GM12874 (cell line): ENCODE results near the gene KRTAP19-1.
A peak's percentile ranks its signal among the peaks of the same experiment; 100 is the strongest.

Experiments
- TF ChIP-seq, protein P1 (sequence below): IDR thresholded peaks from 2 replicates; pipeline ENCODE4 v1.5.1; 2011; ENCODE audit warnings: low read depth, mild to moderate bottlenecking, control low read depth, low read length, moderate library complexity; ENCODE audit not compliant: insufficient read depth

The KRTAP19-1 gene

DNA sequence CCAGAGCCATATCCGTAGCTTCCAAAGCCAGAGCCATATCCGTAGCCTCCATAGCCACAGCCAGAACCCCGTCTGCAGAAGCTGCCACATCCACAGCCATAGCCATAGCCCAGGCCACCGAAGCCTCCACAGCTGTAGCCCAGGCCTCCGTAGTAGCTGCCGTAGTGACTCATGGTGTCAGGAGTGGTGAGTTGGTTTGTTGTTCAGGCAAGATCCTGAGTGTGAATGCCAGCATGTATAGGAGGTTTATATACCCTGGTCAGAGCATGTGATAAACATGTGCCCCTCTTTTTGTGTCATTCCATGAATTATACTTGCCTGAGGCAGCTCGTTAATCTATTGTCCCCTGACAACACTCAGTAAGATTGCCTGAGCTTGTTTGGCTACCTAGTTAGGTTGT, at the start of gene KRTAP19-1:
Gene KRTAP19-1 (minus strand): TSS at position 223 of the 400 bp plus-strand sequence. CDS start 50 bp downstream, at position 173.
- TF ChIP-seq, protein P1, sequence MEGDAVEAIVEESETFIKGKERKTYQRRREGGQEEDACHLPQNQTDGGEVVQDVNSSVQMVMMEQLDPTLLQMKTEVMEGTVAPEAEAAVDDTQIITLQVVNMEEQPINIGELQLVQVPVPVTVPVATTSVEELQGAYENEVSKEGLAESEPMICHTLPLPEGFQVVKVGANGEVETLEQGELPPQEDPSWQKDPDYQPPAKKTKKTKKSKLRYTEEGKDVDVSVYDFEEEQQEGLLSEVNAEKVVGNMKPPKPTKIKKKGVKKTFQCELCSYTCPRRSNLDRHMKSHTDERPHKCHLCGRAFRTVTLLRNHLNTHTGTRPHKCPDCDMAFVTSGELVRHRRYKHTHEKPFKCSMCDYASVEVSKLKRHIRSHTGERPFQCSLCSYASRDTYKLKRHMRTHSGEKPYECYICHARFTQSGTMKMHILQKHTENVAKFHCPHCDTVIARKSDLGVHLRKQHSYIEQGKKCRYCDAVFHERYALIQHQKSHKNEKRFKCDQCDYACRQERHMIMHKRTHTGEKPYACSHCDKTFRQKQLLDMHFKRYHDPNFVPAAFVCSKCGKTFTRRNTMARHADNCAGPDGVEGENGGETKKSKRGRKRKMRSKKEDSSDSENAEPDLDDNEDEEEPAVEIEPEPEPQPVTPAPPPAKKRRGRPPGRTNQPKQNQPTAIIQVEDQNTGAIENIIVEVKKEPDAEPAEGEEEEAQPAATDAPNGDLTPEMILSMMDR, result no peak

DNA sequence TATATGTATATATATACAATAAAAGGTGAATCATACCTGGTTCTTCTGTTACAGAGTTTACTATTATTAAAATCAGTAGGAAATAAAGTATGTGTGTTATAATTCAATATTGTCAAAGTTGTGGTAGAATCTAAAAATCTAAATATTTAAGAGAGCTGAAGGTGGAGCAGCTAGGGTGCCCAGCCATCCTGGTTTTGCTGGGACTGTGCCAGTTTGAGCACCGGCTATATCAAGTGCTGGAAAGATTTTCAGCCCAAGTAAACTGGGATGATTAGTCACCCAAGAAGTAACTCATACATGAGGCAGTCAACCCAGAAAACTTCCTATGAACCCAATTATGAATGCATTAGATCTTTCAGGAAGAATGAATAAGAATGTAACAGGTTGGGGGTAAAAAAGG, 38.7 kb upstream of the KRTAP19-1 start:
- TF ChIP-seq, protein P1, result no peak

DNA sequence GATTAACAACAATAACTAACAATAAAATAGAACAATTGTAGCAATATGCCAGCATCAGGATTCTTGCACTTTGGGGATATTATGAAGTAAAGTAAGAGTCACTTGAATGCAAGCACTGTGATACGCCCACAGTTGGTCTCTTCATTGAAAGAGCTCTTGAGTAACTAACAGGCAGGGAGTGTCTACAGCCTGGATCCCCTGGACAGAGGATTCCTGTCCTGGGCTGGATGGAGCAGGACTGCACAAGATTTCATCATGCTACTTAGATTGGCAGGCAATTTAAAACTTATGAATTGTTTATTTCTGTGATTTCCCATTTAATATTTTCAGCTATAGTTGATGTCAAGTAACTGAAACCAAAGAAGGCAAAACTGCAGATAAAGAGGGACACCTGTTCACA, 35.5 kb upstream of the KRTAP19-1 start:
- TF ChIP-seq, protein P1, result no peak

DNA sequence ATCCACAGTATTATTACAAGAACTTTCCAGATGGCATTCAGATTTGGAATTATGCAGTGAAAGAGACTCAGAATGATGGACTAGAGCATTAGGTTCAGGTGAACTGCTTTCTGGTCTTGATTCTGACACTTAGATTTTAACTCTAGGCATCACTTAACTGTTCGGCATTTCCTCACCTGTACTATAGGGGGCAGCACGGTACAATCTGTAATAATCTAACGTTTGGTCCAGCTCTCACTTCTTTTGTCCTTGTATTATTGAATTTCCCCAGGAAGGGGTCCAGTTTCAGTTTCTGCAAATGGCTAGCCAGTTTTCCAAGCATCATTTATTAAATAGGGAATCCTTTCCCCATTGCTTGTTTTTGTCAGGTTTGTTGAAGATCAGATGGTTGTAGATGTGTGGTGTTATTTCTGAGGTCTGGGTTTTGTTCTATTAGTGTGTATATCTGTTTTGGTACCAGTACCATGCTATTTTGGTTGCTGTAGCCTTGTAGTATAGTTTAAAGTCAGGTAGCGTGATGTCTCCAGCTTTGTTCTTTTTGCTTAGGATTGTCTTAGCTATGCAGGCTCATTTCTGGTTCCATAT, 25.5 kb upstream of the KRTAP19-1 start:
- TF ChIP-seq, protein P1, result peak; percentile 32; the same call in 1 of the 2 replicates

DNA sequence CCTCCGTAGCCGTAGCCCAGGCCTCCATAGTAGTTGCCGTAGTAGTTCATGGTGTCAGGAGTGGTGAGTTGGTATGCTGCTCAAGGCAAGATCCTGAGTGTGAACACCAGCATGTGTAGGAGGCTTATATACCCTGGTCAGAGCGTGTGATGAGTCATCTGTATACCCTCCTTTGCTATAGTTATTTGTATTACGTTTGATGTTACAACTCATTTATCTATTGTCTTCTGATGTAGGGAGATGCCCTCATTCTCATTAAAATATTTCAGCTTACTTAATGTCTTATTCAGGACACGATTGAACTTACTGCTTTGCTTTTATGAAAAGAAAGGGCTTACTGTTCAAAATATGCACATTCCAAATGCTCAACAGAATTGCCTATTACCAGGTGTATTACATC, 21.9 kb upstream of the KRTAP19-1 start, which contains the start of gene KRTAP19-5:
Gene KRTAP19-5 (minus strand): TSS at position 101 of the 400 bp plus-strand sequence. CDS start 51 bp downstream, at position 50.
- TF ChIP-seq, protein P1, result no peak

DNA sequence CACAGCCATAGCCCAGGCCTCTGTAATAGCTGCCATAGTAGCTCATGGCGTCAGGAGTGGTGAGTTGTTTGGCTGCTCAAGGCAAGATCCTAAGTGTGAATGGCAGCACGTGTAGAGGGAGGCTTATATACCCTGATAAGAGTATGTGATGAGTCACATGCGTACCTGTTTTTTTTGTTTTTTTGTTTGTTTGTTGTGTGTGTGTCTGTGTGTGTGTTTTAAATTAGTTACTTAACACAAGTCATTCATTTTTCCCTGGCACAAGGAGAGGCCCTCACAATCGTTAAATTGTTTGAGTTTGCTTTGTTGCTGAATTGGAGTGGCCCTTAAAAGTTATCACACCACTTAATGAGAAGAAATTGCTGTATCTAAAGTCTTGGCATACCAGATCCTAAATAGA, 16.9 kb upstream of the KRTAP19-1 start, which contains the start of gene KRTAP19-4:
Gene KRTAP19-4 (minus strand): TSS at position 101 of the 400 bp plus-strand sequence. CDS start 55 bp downstream, at position 46.
- TF ChIP-seq, protein P1, result no peak

DNA sequence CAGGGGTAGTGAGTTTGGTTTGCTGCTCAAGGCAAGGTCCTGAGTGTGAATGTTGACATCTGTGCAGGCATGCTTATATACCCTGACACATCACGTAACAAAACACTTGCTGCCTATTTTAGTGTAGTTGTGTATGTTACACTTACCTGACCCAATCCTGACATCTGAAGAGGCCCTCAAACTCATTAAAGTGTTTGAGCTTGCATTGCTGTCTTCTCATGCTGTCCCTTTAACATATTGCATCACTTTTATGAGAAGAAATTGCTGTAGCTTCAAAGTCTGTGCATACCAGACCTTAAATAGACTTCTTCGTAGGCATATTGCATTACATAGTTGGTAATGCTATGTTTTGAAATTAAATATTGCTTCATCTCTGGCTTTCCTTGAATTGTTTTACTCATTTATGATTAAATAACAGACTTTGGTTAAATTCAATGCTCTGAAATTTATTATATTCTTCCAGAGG, 11.8 kb upstream of the KRTAP19-1 start, which contains the start of gene KRTAP19-3:
Gene KRTAP19-3 (minus strand): TSS at position 51 of the 466 bp plus-strand sequence. CDS start 56 bp downstream, outside the sequence.
- TF ChIP-seq, protein P1, result no peak
